Suprapubic skin (tissue), 4 donors: ENCODE results near the gene ECI1.

Source experiments
- CTCF ChIP-seq, 2 donors: fragments of 200-600 bp in 1 of 2; fragments of 450-650 bp in 1 of 2; sonication (generic) in 1 of 2; IDR thresholded peaks; one replicate each; pipeline ENCODE4 v1.5.1; 2016 to 2019; ENCODE audit warnings: antibody characterized with exemption in 2 of 2, mild to moderate bottlenecking in 1 of 2, moderate library complexity in 1 of 2
- EP300 ChIP-seq: sonication (generic); formaldehyde crosslinking; IDR thresholded peaks from one replicate; pipeline ENCODE4 v1.6.1; 2017; ENCODE audit warnings: antibody characterized with exemption
- POLR2A ChIP-seq, 2 donors: fragments of 450-650 bp; IDR thresholded peaks; one replicate each; pipeline ENCODE4 v1.6.1; 2017; ENCODE audit warnings: antibody characterized with exemption in 2 of 2, mild to moderate bottlenecking in 2 of 2, moderate library complexity in 2 of 2
- POLR2AphosphoS5 ChIP-seq, 3 donors: sonication (generic); formaldehyde crosslinking; IDR thresholded peaks; one replicate each; pipeline ENCODE4 v1.6.1; 2017; ENCODE audit warnings: antibody characterized with exemption in 3 of 3

GRCh38 chr16:2238838-2239675, 12.3 kb downstream of the ECI1 start:
- TF ChIP-seq CTCF (IDR thresholded peaks at IDR 0.05) (no peak), POLR2A (IDR thresholded peaks at IDR 0.05) (no peak), EP300 (no peak), POLR2AphosphoS5 (IDR thresholded peaks at IDR 0.05) (no peak)
